ENCODE data around the gene TTF2. TPM values are rescaled to one million over a fixed set of nuclear protein-coding genes. Genes with fewer than 3 reads are reported as not detected.
"Not testable (repeated sequence)": the region's sequence is repeated elsewhere in the genome, so short reads cannot be mapped to it uniquely, and the experiment has no call there.

Gene TTF2
- total RNA-seq, 6 experiments from 2014 or later = 2.3 to 6.0 (median 4.3) TPM

DNA sequence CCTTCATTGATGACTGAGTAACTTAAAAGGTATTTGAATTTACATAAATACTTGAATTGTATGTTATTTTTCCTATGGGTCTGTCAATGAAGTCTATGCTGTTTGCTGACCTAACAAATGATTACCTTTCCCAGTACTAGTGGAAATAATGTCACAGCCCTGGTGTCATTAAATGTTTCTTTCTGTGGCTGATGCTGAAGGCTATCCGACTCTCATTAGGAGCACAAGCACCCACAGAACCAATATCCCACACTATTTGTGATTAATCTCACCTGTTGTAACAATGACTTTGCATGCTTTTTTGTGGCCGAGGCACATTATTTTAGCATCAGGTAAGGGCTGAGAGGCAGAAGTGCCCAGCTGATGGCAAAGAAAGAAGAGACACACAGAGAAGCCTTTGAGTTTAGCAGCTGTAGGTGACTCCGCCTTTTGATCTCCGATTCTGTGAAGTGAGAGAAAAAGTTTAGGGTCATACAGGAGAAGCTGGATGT, 87.3 kb downstream of the TTF2 start:
- Histone ChIP-seq H3K4me3 (no peak overlapping the region), H3K27ac (no peak overlapping the region), H3K9me3 (no peaks in the 10 kb centered on the region), H3K4me1 (no peaks in the 10 kb centered on the region), H3K27me3 (no peaks in the 10 kb centered on the region), H3K36me3 (no peaks in the 10 kb centered on the region)
- WGBS (ENCODE audit: insufficient coverage, low coverage, low lambda C conversion rate, missing lambda C conversion rate) = 71% methylated on average over 3 of the region's 4 CpGs
- intact Hi-C loops (cut with DNase I) = no loop called here
- ATAC-seq = no peak
- no peak for DNase-seq
- TF ChIP-seq CTCF (IDR thresholded peaks at IDR 0.05) (no peak), POLR2A (IDR thresholded peaks at IDR 0.05) (no peak)

DNA sequence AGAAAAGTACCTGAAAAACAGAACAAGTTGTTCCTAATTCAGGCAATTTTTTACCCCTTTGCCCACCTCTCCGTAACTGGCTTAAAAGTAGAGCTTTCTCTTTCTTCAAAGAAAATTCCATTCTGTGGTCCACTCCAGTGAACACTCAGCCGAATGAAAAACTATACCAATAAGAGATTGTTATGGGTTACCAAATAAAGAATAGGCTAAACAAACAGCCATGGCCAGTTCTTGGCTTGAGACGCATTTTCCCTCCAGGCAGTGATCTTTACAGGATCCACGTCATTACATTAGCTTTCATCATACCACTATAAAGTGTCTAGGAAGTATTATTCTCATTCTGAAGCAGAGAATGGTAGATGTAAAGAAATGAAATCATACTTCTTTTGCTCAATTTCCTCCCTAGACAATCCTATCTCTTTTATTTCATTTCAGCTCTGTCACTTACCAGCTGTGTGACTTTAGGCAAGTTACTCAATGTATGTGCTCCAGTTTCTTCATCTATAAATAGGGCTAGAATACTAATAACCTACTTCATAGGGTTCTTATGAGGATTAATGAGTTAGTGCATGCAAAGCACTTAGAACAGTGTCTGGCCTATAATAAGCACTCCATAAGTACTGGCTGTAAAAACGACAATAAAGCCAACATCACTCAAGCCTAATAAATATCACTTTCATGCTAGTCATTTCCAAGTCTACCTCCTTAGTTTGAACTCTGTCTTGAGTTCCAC, 87.9 kb downstream of the TTF2 start:
- TF ChIP-seq CTCF (IDR thresholded peaks at IDR 0.05) (no peak), POLR2A (IDR thresholded peaks at IDR 0.05) (no peak)
- 57% methylated on average over 5 of the region's 5 CpGs for WGBS (ENCODE audit: insufficient coverage, low coverage, low lambda C conversion rate, missing lambda C conversion rate)
- Histone ChIP-seq H3K27me3 (no peaks in the 10 kb centered on the region), H3K36me3 (no peaks in the 10 kb centered on the region), H3K4me1 (no peaks in the 10 kb centered on the region), H3K27ac (no peak overlapping the region), H3K9me3 (no peaks in the 10 kb centered on the region), H3K4me3 (no peak overlapping the region)
- ATAC-seq = no peak
- intact Hi-C loops (cut with DNase I) = no loop called here
- DNase-seq = no peak

DNA sequence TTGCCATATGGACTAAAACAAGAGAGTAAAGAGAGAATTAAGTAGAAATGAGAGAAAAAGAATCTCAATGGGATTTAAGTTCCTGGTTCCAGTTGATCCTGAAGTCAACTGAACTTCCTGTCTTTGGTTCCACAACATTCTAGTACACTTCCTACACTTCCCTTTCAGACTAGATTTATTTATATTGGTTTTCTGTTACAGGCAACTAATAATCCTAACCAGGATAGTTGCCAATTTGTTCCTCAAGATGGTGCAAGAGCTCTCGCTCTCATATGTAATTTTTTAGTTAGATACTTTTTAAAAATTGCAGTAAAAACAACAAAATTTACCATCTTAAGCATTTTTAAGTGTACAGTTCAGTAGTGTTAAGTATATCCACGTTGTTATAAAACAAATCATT, 90.2 kb downstream of the TTF2 start:
- DNase-seq (no peak), ATAC-seq (no peak)
- intact Hi-C loops (cut with DNase I) = no loop called here
- Histone ChIP-seq H3K9me3 (no peaks in the 10 kb centered on the region), H3K4me3 (no peak overlapping the region), H3K27me3 (no peaks in the 10 kb centered on the region), H3K4me1 (no peaks in the 10 kb centered on the region), H3K27ac (no peak overlapping the region), H3K36me3 (no peaks in the 10 kb centered on the region)
- 62% methylated on average over 2 of the region's 2 CpGs for WGBS (ENCODE audit: insufficient coverage, low coverage, low lambda C conversion rate, missing lambda C conversion rate)
- TF ChIP-seq CTCF (IDR thresholded peaks at IDR 0.05) (no peak), POLR2A (IDR thresholded peaks at IDR 0.05) (no peak)

DNA sequence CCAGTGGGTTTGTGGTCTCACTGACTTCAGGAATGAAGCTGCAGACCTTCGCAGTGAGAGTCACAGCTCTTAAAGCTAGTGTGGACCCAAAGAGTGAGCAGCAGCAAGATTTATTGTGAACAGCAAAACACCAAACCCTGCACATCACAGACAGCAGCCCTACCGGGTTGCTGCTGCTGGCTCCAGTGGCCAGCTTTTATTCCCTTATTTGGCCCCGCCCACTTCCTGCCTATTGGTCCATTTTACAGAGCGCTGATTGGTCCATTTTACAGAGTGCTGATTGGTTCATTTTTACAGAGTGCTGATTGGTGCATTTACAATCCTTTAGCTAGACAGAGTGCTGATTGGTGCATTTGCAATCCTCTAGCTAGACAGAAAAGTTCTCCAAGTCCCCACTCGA, 91.2 kb downstream of the TTF2 start:
- H3K27ac ChIP-seq; H3K27me3 ChIP-seq; ATAC-seq; intact Hi-C loops (cut with DNase I); H3K36me3 ChIP-seq; H3K9me3 ChIP-seq; DNase-seq; H3K4me1 ChIP-seq; H3K4me3 ChIP-seq: not testable (repeated sequence)
- 87% methylated on average over 4 of the region's 5 CpGs for WGBS (ENCODE audit: insufficient coverage, low coverage, low lambda C conversion rate, missing lambda C conversion rate)

MicroRNAs within 50 kb of the gene (microRNA counts, 767-probe panel; counts per million panel counts)
- 237 counts per million for microRNA hsa-miR-942

Small RNAs within 50 kb of the gene (microRNA-seq; reads per million reads assigned to microRNA genes)
- gene MIR942 = 9.5 to 16.1 reads per million in 2 donors

Small RNAs within 50 kb of the gene (small RNA-seq; reads per million reads assigned to genes)
- 0 to 0.48 reads per million in 2 experiments for gene MIR942

Other genes starting within 250 kb of the TTF2 start
- 10 to 100 TPM; 12.6 to 28.1 (median 17.5) TPM for gene PTGFRN, start 150.4 kb upstream of the TTF2 start, total RNA-seq
- 1 to 10 TPM in 1 of 6 experiments, under 1 TPM in 5; 0.12 to 1.9 (median 0.49) TPM for gene CD101, start 58.6 kb upstream of the TTF2 start, total RNA-seq
- gene TRIM45, start 61.4 kb downstream of the TTF2 start, total RNA-seq = 1 to 10 TPM in 1 of 6 experiments, under 1 TPM in 5; 0.31 to 1.8 (median 0.51) TPM
- gene VTCN1, start 150.6 kb downstream of the TTF2 start, total RNA-seq = under 1 TPM in 5 of 6 experiments, not detected in 1; 0.28 to 0.89 (median 0.39) TPM